Rectal smooth muscle tissue (tissue), 1 donor: Measurements from ENCODE around the gene TOR4A.
"Not testable (repeated sequence)": the region's sequence is repeated elsewhere in the genome, so short reads cannot be mapped to it uniquely, and the experiment has no call there.

Experiments used
- H3K27ac ChIP-seq: one replicate; pipeline ENCODE4 v1.7.0; 2013; ENCODE audit warnings: low read depth, low read length, inconsistent platforms
- H3K27me3 ChIP-seq: one replicate; pipeline ENCODE4 v1.7.0; 2013; ENCODE audit warnings: low read length; ENCODE audit not compliant: control insufficient read depth, insufficient read depth
- H3K36me3 ChIP-seq: one replicate; pipeline ENCODE4 v1.7.0; 2013; ENCODE audit warnings: low read length; ENCODE audit not compliant: control insufficient read depth, insufficient read depth
- H3K4me1 ChIP-seq: one replicate; pipeline ENCODE4 v1.7.0; 2013; ENCODE audit warnings: low read length; ENCODE audit not compliant: control insufficient read depth, insufficient read depth
- H3K4me3 ChIP-seq: one replicate; pipeline ENCODE4 v1.7.0; 2013; ENCODE audit warnings: low read length
- H3K9ac ChIP-seq: one replicate; pipeline ENCODE4 v1.7.0; 2013; ENCODE audit warnings: low read length

Gene TOR4A

DNA sequence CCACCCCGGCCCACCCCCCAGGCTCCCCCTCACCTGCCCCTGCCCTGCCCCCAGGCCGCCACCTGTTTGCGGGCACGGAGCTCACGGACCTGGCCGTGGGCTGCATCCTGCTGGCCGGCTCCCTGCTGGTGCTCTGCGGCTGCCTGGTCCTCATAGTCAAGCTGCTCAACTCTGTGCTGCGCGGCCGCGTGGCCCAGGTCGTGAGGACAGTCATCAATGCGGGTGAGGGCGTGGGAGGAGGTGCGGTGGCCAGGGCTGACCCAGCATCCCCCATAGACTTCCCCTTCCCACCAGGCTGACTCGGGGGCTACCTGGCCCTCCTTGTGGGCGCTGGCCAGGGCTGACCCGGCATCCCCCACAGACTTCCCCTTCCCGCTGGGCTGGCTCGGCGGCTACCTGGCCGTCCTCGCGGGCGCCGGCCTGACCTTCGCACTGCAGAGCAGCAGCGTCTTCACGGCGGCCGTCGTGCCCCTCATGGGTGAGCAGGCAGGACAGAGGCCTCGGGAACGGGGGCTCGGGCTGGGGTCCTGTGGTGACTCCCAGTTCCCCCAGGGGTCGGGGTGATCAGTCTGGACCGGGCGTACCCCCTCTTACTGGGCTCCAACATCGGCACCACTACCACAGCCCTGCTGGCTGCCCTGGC lies 43.4 kb upstream of the TOR4A start:
- Histone ChIP-seq H3K4me1 (peaks cover 11% of the 10 kb centered on the region), H3K36me3 (no peaks in the 10 kb centered on the region), H3K9ac (no peak overlapping the region), H3K4me3 (no peak overlapping the region), H3K27ac (no peak overlapping the region), H3K27me3 (peaks cover 34% of the 10 kb centered on the region)

DNA sequence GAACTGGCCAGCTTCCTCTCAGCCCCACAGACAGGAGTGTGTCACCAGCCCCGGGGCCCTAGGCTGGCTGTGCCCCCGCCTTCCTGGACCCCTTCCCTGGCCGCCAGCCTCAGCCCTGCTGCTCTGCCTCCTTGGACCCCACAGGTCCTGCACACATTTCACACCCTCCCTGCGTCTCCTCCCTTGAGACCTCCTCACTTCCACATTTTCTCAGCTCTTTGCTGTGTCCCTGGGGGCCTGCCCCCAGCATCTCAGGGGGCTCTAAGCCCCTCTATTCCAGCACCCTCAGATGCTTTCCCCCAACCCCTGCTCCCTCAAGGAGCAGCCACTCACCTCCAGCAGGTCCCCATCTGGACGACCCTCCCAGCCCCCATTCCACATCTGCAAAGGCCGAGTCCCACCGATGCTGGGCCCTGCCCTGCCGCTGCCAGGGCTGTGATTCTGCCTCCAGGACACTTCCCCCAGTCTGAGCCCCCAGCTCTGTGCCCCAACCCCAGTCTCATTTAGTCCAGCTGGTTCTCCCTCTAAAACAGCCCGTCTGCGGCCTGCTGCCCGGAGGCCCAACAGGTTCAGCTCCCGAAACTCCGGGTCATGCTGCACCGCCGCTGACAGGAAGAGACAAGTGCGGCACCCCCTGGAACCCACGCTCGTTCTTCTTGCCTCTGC lies 42.6 kb upstream of the TOR4A start:
- Histone ChIP-seq H3K27ac (no peak overlapping the region), H3K4me1 (peaks cover 11% of the 10 kb centered on the region), H3K36me3 (no peaks in the 10 kb centered on the region), H3K27me3 (peaks cover 29% of the 10 kb centered on the region), H3K4me3 (no peak overlapping the region), H3K9ac (no peak overlapping the region)

DNA sequence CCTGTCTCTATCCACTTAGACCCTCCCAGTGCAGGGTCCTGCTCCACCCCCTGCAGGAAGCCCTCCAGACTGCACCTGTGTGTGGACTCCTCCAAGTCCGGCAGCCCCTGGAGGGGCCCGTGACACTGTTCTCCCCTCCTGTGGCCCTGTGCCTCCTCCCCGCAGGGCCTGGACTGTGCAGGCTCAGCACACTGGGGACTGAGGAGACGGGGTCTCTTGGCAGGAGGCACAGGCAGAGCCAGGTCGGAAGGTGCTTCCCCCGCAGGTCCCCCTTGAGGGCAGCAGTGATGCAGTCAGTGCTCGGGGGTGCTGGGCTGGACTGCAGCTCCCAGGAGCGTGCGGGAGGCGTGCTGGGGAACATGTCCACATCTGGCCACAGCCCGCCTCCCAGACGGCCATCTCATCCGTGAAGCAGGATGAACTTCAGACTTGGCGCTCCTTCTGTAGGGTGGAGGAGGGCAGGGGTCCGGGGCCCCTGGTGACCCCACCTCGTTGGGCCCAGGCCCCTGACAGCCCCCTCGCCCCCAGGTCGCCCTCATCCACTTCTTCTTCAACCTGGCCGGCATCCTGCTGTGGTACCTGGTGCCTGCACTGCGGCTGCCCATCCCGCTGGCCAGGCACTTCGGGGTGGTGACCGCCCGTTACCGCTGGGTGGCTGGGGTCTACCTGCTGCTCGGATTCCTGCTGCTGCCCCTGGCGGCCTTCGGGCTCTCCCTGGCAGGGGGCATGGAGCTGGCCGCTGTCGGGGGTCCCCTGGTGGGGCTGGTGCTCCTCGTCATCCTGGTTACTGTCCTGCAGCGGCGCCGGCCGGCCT lies 41.9 kb upstream of the TOR4A start:
- Histone ChIP-seq H3K36me3 (no peaks in the 10 kb centered on the region), H3K9ac (no peak overlapping the region), H3K4me3 (peak overlapping the region; percentile 2), H3K27ac (no peak overlapping the region), H3K27me3 (peaks cover 21% of the 10 kb centered on the region), H3K4me1 (peaks cover 11% of the 10 kb centered on the region)

DNA sequence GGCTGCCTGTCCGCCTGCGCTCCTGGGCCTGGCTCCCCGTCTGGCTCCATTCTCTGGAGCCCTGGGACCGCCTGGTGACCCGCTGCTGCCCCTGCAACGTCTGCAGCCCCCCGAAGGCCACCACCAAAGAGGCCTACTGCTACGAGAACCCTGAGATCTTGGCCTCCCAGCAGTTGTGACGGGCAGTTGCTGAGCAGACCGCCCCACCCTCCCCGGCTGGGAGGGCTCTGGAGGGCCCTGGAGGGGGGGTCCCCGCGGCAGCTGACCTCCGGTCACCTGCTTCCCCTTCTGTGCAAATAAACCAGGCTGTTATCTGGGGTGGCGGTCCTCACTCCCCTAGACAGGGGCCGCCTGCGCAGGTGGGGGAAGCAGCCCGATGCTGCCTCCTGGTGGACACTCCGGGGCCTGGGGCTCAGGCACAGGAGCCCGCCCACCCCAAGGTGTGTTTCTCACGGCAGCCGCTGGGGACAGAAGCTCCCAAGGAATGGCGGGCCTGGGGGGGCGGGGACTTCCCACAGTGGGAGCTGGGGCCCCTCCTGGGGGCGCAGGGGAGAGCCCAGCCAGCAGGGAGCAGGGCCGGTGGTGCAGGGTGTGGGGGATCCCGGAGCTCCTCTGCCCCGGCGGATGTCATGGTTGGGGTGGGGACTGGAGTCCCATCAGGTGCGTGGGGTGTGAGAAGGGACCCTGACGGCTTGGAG lies 41.1 kb upstream of the TOR4A start:
- H3K4me1 ChIP-seq, result peaks cover 11% of the 10 kb centered on the region
- no peaks in the 10 kb centered on the region for H3K36me3 ChIP-seq
- H3K9ac ChIP-seq, result no peak overlapping the region
- H3K27me3 ChIP-seq, result peaks cover 19% of the 10 kb centered on the region
- H3K27ac ChIP-seq, result no peak overlapping the region
- peak overlapping the region; percentile 41 for H3K4me3 ChIP-seq

DNA sequence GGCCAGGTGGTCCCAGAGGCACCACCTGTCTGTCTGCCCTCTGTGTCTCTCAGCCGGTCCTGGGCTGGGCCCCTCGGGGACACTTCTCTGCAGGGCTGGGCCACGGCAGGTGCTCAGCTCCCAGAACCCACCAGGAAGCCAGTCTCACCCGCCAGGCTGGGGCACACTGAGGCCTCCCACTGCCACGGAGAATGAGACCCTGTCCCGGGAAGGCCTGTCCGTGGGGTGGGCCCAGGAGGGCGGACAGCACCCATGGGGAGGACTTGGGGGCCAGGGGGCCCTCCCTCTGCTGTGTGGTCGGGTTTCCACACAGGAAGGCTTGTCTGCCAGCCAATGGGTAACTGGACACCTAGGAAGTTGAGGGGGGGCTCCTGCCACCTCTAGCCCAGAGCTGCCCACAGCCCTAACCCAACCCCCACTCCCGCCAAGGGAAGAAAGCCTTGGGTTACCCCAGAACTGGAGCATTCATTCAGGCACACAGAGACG lies 40.5 kb upstream of the TOR4A start:
- H3K27me3 ChIP-seq, result peaks cover 19% of the 10 kb centered on the region
- no peak overlapping the region for H3K9ac ChIP-seq
- H3K27ac ChIP-seq, result no peak overlapping the region
- peak overlapping the region; percentile 41 for H3K4me3 ChIP-seq
- peaks cover 11% of the 10 kb centered on the region for H3K4me1 ChIP-seq
- no peaks in the 10 kb centered on the region for H3K36me3 ChIP-seq

DNA sequence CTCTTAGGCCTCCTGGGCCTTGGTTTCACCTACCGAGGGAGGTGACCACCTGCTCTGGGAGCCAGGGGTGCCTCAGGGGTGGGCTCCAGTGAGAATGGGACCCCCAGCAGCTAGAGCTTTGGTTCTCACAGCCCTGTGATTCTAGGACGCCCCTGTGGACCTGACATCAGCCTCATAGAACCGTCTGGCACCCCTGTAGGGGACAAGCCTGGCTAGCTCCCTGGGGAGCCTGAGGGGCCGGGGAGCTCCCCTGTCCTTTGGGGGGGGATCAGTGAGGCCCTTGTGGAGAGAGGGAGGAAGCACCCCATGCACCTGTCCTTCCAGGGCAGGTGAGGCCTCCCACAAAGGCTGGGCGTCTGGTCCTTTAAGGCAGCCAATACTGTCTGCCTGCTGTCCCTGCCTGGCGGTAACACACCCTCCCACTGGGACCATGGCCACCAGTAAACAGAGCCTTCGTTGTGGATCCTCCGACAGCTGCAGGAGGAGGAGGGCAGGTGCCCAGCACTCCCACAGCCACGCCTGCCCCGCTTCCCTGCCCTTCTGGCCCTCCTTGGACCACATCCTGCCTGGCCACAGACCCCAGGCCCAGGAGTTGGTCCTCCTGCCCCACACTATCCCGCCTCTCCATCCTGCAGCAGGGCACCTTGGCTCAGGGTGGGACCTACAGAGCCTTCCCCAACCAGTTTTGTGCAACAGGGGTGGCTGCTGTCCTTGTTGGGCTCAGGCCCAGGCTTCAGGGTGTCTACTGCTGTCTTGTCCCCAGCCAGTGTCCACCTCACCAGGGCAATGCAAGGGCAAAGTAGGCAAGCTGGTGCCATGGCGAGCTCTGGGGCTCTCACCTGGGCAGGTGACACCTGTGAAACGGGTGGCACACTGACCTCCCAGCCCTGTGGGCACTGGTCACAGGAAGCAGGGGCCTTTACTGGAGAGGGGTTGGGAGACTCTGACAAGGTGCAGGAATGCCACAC lies 39.5 kb upstream of the TOR4A start:
- H3K36me3 ChIP-seq, result peaks cover 7% of the 10 kb centered on the region
- H3K9ac ChIP-seq, result no peak overlapping the region
- no peak overlapping the region for H3K27ac ChIP-seq
- H3K27me3 ChIP-seq, result peaks cover 16% of the 10 kb centered on the region
- peak overlapping the region; percentile 21 for H3K4me3 ChIP-seq
- H3K4me1 ChIP-seq, result peaks cover 20% of the 10 kb centered on the region

DNA sequence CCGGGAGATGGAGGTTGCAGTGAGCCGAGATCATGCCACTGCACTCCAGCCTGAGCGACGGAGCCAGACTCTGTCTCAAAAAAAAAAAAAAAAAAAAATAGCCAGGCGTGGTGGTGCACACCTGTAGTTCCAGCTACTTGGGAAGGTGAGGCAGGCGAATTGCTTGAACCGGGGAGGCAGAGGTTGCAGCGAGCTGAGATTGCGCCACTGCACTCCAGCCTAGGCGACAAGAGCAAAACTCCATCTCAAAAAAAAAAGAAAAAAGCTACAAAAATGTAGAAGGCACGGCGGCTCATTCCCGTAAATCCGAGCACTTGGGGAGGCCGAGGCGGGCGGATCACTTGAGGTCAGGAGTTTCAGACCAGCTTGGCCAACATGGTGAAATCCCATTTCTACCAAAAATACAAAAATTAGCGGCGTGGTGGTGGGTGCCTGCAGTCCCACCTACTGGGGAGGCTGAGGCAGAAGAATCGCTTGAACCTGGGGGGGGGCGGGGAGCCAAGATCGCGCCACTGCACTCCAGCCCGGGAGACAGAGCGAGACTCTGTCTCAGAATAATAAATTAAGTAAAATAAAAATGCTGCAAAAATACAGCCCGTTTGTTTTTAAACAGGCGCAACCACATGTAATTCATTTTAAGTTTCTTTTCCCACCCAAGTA lies 37.9 kb upstream of the TOR4A start:
- not testable (repeated sequence) for H3K27me3 ChIP-seq
- peak overlapping the region; percentile 40 for H3K9ac ChIP-seq
- peak overlapping the region; percentile 82 for H3K4me3 ChIP-seq
- H3K4me1 ChIP-seq, result peaks cover 20% of the 10 kb centered on the region
- peaks cover 11% of the 10 kb centered on the region for H3K36me3 ChIP-seq
- peak overlapping the region; percentile 96 for H3K27ac ChIP-seq

DNA sequence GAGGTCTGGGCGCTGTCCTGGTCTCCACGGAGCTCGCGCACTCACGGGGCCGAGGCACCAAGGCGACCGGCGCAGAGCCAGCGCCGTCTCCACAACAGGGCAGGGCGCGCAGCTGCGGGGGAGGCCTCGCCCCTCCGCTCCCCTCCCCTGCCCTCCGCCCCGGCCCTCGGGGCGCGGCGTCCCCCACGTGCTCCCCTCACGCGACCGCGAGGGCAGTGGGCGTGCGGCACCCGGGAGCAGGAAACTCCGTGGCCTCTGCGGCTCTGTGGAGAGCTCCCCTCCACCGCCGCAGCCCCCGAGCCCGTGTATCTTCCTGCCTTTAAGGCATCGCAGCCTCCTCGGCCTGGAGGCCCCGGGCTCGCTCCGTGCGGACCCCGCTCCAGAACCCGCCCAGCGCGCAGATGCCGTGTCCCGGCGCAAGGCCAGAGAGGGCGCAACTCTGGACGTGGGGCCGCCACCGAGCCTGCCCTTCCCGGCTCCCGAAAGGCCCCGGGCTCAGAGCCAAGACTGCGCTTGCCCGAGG lies 37.1 kb upstream of the TOR4A start:
- Histone ChIP-seq H3K4me3 (peak overlapping the region; percentile 82), H3K4me1 (peaks cover 20% of the 10 kb centered on the region), H3K27me3 (peaks cover 2% of the 10 kb centered on the region), H3K36me3 (peaks cover 11% of the 10 kb centered on the region), H3K9ac (peak overlapping the region; percentile 40), H3K27ac (peak overlapping the region; percentile 96)

DNA sequence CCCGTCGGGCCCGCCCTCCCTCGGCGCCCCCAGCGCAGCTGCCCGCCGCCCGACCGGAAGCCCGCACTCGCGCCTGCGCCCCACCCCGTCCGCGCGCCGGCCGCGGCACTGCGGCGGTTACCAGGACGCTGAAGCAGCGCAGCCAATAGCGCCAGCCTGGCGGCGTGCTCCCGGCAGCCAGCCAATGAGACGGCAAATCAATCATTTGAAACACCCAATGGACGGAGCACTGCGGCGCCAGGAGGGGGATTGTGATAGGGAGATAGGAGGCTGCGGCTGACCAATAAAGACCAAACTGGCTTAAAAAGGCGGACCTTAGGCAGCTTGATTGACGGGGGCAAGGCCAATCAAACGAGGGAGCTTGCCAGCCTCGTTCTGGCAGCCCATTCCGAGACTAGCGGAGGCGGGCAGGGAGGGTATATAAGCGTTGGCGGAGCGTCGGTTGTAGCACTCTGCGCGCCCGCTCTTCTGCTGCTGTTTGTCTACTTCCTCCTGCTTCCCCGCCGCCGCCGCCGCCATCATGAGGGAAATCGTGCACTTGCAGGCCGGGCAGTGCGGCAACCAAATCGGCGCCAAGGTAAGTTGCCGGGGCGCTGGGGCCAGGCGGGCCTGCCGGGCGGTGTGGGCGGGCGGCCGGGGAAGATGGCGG lies 36.6 kb upstream of the TOR4A start, which contains the start of gene TUBB4B:
TUBB4B (plus strand) TSS at position 447 of the 649 bp plus-strand sequence; CDS start at position 521, 74 bp downstream.
- Histone ChIP-seq H3K27me3 (no peaks in the 10 kb centered on the region), H3K9ac (peak within 1 kb of the TSS; percentile 49), H3K36me3 (peaks cover 11% of the 10 kb centered on the region), H3K4me3 (peak within 1 kb of the TSS; percentile 84), H3K4me1 (peaks cover 18% of the 10 kb centered on the region), H3K27ac (peak within 1 kb of the TSS; percentile 96)

DNA sequence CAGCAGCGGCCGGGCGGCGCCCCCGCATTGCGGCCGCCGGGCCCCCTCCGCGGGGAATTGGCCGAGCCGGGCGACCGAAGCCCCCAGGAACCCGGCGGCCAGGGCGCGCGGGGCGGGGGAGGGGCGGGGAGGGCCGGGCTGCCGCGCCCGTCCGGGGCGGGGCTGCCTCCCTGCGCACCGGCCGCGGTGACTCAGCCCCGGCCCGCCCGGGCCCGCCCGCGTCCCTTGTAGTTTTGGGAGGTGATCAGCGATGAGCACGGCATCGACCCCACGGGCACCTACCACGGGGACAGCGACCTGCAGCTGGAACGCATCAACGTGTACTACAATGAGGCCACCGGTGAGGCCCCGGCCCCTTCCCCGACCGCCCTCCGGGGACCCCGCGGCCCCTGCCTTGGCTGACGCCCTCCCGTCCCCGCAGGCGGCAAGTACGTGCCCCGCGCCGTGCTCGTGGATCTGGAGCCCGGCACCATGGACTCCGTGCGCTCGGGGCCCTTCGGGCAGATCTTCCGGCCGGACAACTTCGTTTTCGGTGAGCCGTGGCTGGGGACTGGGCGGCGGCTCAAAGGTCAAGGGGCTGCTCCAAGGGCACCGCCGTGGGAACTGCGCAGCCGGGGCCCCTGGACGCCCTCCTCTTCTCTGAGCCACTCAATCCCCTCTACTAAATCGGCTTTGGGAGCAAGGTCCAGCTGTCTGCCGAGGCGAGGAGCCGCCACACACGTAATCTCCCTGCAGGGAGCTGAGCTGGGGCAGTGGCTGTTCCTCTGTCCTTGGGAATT lies 35.8 kb upstream of the TOR4A start:
- Histone ChIP-seq H3K27ac (peak overlapping the region; percentile 89), H3K4me1 (peaks cover 15% of the 10 kb centered on the region)

More for the DNA sequence above, 35.8 kb upstream of the TOR4A start:
- H3K36me3 ChIP-seq, result peaks cover 11% of the 10 kb centered on the region
- H3K4me3 ChIP-seq, result peak overlapping the region; percentile 84
- H3K9ac ChIP-seq, result peak overlapping the region; percentile 49
- no peaks in the 10 kb centered on the region for H3K27me3 ChIP-seq
